Measurements from ENCODE around the gene TNXB. TPM values are rescaled to one million over a fixed set of nuclear protein-coding genes. Genes with fewer than 3 reads are reported as not detected.

TNXB gene
- total RNA-seq, result 1 to 10 TPM; 3.8 to 6.7 TPM

DNA sequence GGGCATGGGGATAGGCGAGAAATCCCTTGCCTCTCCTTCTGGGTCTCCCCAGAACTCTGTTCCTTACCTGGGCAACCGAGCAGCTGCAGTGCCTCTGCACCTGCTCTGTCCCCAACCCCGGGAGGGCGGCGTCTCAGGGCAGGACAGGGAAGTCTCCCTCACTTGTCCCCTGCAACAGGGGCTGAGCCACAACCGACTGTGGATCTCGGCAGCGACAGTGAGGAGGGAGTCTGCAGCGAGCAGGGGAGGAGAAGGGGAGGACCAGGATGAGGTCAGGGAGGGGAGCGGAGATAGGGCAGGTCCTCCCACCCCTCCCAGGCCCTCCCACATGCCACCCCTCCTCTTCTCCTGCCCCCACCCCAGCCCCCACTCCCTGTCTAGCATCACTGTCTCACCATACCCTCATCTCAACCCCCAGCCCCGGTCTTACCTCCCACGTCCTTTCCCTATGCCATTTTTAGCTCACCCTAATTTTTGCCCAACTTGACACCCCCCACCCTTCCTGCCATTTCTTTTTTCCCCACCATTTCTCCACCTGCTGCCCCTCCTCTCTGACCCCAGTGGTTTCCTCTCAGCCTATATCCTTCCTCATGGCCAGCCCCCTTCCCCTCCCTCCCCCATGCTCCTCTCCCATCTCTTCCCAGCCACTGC is at the start of gene TNXB:
Gene TNXB (minus strand): TSS at position 225 of the 651 bp plus-strand sequence. CDS start 11,140 bp downstream, outside the sequence.
- ATAC-seq (peak in 1 of 2 donors; percentile 32), DNase-seq (ENCODE audit: low spot score) (no peak)
- no peaks in the 10 kb centered on the region for H3K9me3 Mint-ChIP-seq
- H3K4me3 Mint-ChIP-seq, result no peak within 1 kb of the TSS
- peaks cover 25 to 30% of the 10 kb centered on the region in 2 donors for H3K27me3 Mint-ChIP-seq
- H3K4me1 Mint-ChIP-seq (ENCODE audit: low read depth in 2 of 2), result peaks cover 0 to 25% of the 10 kb centered on the region in 2 donors
- H3K27ac Mint-ChIP-seq, result no peak within 1 kb of the TSS
- no peaks in the 10 kb centered on the region for H3K36me3 Mint-ChIP-seq

- H3K27me3 Mint-ChIP-seq, result no peaks in the 10 kb centered on the region
- peaks cover 13% of the 10 kb centered on the region for H3K36me3 Mint-ChIP-seq
- H3K4me1 Mint-ChIP-seq (ENCODE audit: low read depth in 2 of 2), result peaks cover 23 to 28% of the 10 kb centered on the region in 2 donors
- ATAC-seq, result no peak
- no peaks in the 10 kb centered on the region for H3K9me3 Mint-ChIP-seq
- no peak overlapping the region for H3K4me3 Mint-ChIP-seq
- H3K27ac Mint-ChIP-seq, result peak overlapping the region in 1 of 2 donors; percentile 62
- DNase-seq (ENCODE audit: low spot score), result no peak
Observed at GRCh38 chr6:32158052-32158451, 48.9 kb upstream of the TNXB start.

- no peak for ATAC-seq
Observed at GRCh38 chr6:32156891-32157290, 47.8 kb upstream of the TNXB start.

GRCh38 chr6:32154514-32155161 is 45.5 kb upstream of the TNXB start:
- Mint-ChIP-seq H3K9me3 (no peaks in the 10 kb centered on the region), H3K27ac (peak overlapping the region; percentile 79 to 92), H3K27me3 (peaks cover 15 to 20% of the 10 kb centered on the region in 2 donors), H3K36me3 (peaks cover 13% of the 10 kb centered on the region), H3K4me3 (peak overlapping the region; percentile 99), H3K4me1 (ENCODE audit: low read depth in 2 of 2) (peaks cover 36 to 49% of the 10 kb centered on the region in 2 donors)
- peak; percentile 65 for DNase-seq (ENCODE audit: low spot score)
- peak; percentile 82 for ATAC-seq

More at GRCh38 chr6:32156891-32157290, 47.8 kb upstream of the TNXB start:
- Mint-ChIP-seq H3K27me3 (no peaks in the 10 kb centered on the region), H3K4me1 (ENCODE audit: low read depth in 2 of 2) (peaks cover 23 to 35% of the 10 kb centered on the region in 2 donors), H3K27ac (no peak overlapping the region), H3K4me3 (no peak overlapping the region), H3K9me3 (no peaks in the 10 kb centered on the region), H3K36me3 (peaks cover 13% of the 10 kb centered on the region)
- DNase-seq (ENCODE audit: low spot score), result no peak

DNA sequence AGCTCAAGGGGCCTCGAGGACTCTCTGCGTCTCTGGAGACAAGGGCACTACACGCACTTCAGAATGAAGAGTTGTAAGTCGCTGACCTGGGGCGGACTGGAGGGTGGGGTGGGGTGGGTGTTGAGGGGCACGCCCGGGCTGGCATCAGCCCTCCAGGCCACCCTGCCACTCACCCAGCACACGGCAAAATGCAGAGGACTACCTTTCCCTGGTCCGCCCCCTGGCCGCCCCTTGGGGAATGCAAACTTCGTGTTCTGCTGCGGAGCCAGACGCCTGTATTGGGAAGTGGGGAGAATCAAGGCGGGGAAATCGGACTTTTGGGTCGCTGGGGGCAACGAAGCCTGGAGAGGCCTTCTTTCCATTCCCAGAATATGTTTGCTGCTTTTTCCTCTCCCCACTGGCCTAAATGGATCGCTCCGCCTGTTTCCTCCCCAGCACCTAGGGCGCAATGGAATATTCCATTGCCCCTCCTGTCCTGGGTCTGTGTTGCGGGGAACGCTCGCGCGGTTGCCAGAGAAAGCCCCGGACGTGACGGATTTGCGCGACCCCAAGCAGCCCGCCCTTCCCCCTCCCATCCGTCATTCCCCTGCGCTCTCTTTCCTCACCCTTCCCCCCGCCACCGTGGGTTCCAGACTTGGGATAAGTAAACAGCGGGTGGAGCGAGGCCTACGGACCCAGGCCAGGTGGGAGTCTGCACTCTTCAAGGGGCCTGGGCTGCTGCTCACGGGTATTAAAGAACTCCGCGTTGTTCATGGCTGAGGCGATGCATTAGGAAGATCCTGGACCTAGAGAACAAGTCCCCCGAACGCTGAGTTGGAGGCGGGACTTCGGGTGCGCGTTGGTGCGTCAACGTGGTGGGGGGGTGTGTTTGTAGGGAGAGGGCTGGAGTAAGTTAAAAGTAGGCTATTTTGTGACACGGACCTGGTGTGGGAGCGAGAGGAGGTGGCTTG is 44.7 kb upstream of the TNXB start, which contains the start of gene PPT2:
Gene PPT2 (plus strand): TSS at position 578 of the 950 bp plus-strand sequence. CDS start 454 bp downstream, outside the sequence.
- peaks cover 18 to 22% of the 10 kb centered on the region in 2 donors for H3K27me3 Mint-ChIP-seq
- peak within 1 kb of the TSS; percentile 79 to 92 for H3K27ac Mint-ChIP-seq
- H3K36me3 Mint-ChIP-seq, result peaks cover 13% of the 10 kb centered on the region
- peaks cover 39 to 52% of the 10 kb centered on the region in 2 donors for H3K4me1 Mint-ChIP-seq (ENCODE audit: low read depth in 2 of 2)
- DNase-seq (ENCODE audit: low spot score) (peak; percentile 84), ATAC-seq (peak; percentile 84 to 86)
- no peaks in the 10 kb centered on the region for H3K9me3 Mint-ChIP-seq
- peak within 1 kb of the TSS; percentile 99 for H3K4me3 Mint-ChIP-seq

DNA sequence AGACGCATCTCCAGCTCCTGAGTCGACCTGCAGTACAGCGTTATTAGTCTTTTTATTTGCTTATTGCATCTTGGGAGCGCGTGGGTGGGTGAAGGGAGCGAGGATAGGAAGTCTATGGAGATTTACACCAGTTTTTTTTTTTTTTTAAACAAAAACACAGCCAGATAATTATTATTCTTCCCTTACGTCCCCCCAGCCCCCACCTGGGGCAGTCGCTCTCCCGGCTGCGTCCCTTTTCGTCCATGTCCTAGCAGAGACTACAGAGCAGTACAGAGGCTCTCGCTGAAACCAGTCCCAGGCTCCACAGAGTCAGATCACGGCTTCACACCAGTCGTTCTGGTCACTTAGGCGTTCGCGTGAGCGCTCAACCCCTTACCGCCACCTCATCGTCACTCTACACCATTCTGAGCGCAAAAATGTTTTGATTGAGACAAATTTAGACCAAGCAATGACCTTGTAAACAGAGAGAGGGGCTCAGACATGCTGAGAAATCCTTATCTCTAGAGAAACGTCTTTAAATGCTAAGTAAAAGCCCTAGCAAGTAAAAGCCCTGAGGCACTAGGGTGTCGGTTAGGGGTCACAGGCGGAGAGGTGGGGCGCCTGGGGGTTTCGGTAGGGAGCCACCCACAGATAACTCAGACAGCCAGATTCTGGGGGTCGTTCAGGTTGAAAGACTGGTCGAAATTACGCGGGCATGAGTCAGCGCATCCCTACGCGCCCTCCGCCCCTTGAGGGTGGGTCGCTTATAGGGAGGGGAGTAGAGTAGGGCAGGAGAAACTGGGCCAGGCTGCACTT is 43.8 kb upstream of the TNXB start:
- no peak for DNase-seq (ENCODE audit: low spot score)

DNA sequence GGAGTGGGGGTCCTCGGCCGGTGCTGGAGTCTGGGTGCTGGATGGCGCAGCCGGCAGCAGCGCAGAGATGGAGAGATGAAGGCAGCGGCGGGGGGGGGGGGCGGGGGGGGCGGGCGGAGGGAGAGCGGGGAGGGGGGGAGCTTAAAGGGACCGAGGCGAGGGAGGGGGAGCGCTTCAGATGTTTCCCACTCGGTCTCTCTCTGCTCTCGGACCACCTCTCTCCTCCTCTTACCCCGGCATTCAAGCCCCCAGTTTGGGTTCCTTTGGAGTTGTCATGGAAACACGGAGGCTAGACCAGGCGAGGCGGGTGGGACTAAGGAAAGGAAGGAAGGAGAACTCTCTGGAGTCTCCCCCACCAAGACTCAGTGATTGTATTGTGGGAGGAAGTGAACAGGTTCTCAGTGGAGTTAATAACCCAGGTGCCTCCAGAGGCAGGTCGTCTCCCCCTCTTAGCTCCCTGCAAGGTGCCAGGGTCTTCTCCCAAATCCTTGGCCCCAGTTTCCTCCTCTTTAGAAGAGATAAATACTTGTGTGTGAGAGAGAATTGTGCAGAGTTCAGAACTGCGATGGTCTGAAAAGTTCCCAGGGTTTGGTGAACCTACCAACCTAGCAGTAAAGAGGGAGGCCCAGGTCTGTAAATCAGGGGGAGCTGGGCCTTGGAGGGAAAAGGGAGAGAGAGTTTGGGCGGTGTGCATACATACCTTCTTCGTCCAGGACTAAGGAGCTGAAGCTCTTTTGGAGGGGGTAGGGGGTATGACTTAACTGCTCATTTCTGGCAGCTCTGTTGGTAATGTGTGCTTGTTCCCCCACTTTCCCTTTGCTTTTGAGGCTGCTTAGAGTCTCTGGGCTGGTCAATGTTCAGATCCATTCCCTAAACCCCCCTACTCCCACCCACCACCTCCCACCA is 43.0 kb upstream of the TNXB start, which contains the start of gene PRRT1:
Gene PRRT1 (minus strand): TSS at position 77 of the 906 bp plus-strand sequence. CDS start 112 bp downstream, outside the sequence.
- Mint-ChIP-seq H3K4me1 (ENCODE audit: low read depth in 2 of 2) (peaks cover 51 to 64% of the 10 kb centered on the region in 2 donors), H3K36me3 (no peaks in the 10 kb centered on the region), H3K27me3 (peaks cover 27 to 32% of the 10 kb centered on the region in 2 donors), H3K4me3 (peak within 1 kb of the TSS; percentile 99), H3K27ac (peak within 1 kb of the TSS in 1 of 2 donors; percentile 76), H3K9me3 (no peaks in the 10 kb centered on the region)
- ATAC-seq, result no peak
- DNase-seq (ENCODE audit: low spot score), result no peak

More for the DNA sequence above, 43.8 kb upstream of the TNXB start:
- Mint-ChIP-seq H3K27ac (peak overlapping the region; percentile 76 to 79), H3K4me1 (ENCODE audit: low read depth in 2 of 2) (peaks cover 48 to 61% of the 10 kb centered on the region in 2 donors), H3K36me3 (peaks cover 7% of the 10 kb centered on the region), H3K4me3 (peak overlapping the region; percentile 99), H3K9me3 (no peaks in the 10 kb centered on the region), H3K27me3 (peaks cover 26 to 31% of the 10 kb centered on the region in 2 donors)
- ATAC-seq, result no peak

DNA sequence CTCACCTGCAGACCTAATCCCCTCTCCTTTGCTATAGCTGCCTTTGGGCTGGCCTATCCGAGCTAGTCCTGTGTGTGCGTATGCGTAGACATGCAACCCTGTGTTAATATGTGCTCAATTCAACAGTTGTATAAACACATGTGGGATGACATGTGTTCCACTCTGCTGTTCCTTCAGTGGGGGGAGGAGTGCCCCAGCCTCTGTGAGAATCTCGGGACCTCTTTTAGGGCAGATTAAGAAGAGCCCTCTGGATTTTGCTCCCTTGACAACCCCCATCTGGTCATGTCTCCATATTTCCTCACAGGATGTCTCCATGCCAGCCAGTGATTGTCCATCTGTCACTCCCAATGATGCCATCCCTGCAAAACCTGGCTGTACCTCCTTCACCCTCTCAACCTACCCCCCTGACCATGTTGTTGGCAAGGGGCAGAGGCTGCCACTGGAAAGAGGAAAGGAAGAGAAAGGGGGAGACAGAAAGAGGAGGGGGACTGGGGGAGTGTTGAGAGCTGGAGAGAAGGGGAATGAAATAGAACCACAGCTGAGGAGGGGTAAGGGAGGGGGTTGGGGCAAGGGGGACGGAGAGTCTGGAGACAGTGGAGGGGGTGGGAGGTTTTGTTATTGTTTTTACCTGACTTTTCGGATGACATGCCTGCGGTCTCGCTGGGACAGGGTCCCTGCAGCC is 42.2 kb upstream of the TNXB start:
- H3K27me3 Mint-ChIP-seq, result peaks cover 32 to 35% of the 10 kb centered on the region in 2 donors
- no peaks in the 10 kb centered on the region for H3K36me3 Mint-ChIP-seq
- H3K27ac Mint-ChIP-seq, result peak overlapping the region in 1 of 2 donors; percentile 34
- no peak for DNase-seq (ENCODE audit: low spot score)
- peaks cover 51 to 64% of the 10 kb centered on the region in 2 donors for H3K4me1 Mint-ChIP-seq (ENCODE audit: low read depth in 2 of 2)
- no peak for ATAC-seq
- peak overlapping the region; percentile 28 for H3K4me3 Mint-ChIP-seq
- H3K9me3 Mint-ChIP-seq, result no peaks in the 10 kb centered on the region

DNA sequence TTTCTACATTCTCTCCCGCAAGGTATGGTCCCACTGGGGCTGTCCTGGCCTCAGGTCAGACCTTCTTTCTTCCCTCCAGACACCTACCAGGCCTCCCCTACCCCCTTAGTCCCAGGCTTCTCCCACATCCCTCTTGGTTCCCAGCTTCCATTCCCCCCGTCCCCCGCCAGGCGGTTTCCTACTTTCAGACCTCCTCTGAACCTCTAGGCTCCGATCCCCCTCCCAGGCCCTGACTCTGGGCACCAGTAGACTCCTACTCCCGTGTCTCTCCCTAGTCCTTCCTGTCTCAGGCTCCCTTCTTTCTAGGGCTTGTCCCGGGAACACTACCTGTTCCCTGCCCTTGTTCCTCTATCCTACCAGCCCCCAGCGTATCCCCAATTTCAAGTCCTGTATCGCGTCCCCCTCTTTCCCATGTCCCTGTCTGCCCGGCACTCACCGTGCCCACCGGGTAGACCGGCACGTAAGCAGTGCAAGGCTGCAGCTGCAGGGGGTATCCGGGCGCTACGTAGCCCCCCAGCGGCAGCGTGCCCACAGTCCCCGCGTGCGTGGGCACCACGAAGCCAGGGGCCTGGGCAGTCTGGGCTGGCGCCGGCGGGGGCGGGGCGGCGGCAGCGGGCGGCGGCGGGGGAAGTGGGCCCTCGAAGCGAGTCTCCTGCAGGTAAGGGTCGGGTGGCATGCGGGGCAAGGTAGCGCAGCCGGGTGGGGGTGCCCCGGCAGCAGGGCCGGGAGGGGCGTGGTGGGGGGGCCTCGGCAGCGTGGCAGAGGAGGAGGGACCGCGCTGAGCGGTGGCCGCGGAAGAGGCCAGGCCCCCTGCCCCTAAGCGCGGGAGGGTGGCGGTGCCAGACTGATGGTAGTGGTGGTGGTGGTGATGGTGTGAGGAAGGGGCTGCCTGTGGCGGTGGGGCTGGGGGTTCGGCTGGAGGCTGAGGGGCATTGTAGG is 41.1 kb upstream of the TNXB start:
- no peaks in the 10 kb centered on the region for H3K9me3 Mint-ChIP-seq
- H3K4me1 Mint-ChIP-seq (ENCODE audit: low read depth in 2 of 2), result peaks cover 45 to 62% of the 10 kb centered on the region in 2 donors
- peak overlapping the region in 1 of 2 donors; percentile 2 for H3K27ac Mint-ChIP-seq
- H3K36me3 Mint-ChIP-seq, result no peaks in the 10 kb centered on the region
- DNase-seq (ENCODE audit: low spot score) (no peak), ATAC-seq (no peak)
- H3K4me3 Mint-ChIP-seq, result peak overlapping the region; percentile 50
- peaks cover 35 to 43% of the 10 kb centered on the region in 2 donors for H3K27me3 Mint-ChIP-seq

DNA sequence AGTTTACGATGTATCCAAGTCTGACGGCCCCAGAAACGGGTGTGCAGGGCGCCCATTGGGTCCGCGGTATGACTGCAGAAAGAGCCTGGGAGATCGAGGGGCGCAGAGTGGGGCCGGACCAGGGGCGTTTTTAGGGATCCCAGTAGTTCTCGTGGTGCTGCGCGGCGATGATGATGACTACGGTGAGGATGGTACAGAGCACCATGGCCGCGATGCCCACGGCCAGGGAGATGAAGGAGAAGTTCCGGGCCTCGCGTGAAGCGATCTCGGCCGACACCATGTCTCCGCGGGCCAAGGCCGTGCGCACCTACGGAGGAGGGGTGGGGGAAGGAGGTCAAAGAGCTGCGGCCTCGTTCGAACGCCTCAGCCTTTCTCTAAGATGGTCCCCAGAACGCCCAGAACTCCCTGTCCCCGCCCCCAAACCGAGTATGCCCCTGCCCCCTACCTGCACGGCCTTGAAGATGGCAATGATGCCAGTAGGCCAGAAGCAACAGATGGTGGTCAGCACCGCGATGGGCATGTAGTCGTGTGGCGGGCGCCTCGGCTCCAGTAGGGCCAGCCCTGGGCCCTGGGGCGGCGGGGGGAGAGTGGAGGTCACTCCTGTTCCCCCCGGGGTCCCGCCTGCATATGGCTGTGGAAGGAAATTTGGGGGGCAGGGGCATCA is 40.1 kb upstream of the TNXB start:
- H3K4me3 Mint-ChIP-seq, result peak overlapping the region; percentile 85
- H3K27ac Mint-ChIP-seq, result peak overlapping the region; percentile 51 to 80
- DNase-seq (ENCODE audit: low spot score), result no peak
- H3K27me3 Mint-ChIP-seq, result peaks cover 35 to 43% of the 10 kb centered on the region in 2 donors
- H3K4me1 Mint-ChIP-seq (ENCODE audit: low read depth in 2 of 2), result peaks cover 36 to 52% of the 10 kb centered on the region in 2 donors
- ATAC-seq, result peak; percentile 22 to 40
- no peaks in the 10 kb centered on the region for H3K36me3 Mint-ChIP-seq
- H3K9me3 Mint-ChIP-seq, result no peaks in the 10 kb centered on the region
